NCI-H1105 (cell line): ENCODE measurements around the gene BET1L.
"Not testable (repeated sequence)": the region's sequence is repeated elsewhere in the genome, so short reads cannot be mapped to it uniquely, and the experiment has no call there.

Experiments used
- DNase-seq: peaks from one replicate; lab custom pipeline; 2025; lab: John Stamatoyannopoulos, UW

Gene BET1L

DNA sequence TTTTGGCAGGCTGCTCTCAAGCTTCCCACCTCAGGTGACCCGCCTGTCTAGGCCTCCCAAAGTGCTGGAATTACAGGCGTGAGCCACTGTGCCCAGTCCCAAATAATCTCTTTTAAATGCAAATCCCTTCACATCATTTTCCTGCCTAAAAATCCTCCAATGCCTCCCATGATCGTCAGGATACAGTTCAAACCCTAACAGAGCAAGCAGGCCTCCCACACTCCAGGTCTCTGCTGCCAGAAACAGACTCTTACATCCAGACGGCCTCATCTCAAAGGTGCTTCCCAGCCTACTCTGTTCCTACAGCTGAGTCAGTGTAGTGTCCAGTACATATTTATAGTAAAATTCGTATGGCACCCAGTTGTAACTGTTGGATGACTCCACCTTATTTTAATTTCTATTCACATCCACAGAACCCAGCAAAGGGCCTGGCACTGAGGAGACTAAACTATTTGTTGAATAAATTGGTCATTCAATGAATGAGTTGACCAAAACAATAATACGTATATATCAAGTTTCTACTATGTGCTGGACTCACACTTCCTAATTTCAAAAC, 20.7 kb upstream of the BET1L start:
- DNase-seq, result no peak

- no peak for DNase-seq
Measured at GRCh38 chr11:225734-226453, 18.7 kb upstream of the BET1L start.

- no peak for DNase-seq
Measured at GRCh38 chr11:224424-224823, 17.2 kb upstream of the BET1L start.

- no peak for DNase-seq
Measured at GRCh38 chr11:223884-224283, 16.7 kb upstream of the BET1L start.

- DNase-seq, result no peak
Measured at GRCh38 chr11:223026-223789, 16.0 kb upstream of the BET1L start.

DNA sequence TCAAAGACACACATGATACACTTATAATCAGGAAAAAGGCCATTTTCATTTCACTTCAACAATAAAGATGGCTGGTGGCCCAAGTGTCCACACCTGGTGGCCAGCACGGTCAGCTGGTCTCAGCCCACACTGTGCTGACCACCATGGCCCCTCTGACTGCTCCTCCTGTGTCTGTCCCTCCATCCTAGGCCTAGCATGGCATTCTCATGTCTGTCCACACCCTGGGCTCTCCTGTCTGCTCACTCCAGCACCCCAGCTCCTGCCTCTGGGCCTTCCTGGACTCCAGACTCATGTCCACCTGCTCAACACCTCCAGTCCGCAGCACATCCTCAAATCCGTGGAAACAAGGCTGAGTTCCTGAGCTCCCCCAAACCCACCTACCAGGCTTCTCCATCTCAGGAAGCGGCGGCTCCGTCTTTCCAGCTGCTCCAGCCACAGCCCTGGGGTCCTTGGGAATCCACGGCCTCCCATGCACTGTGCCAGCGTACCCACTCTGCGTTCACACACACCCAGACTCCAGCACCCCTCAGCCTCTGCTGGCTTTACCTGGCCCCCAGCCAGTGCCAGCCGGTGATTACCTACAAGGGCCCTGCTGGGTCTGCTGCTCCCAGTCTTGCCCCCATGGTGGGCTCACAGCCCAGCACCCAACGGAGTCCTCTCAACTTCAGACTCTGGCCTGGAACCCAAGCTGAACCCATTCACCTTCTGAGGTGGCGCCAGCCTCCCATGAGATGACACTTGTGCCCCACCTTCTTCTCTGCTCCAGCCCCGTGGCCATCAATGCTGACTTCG, 15.0 kb upstream of the BET1L start:
- no peak for DNase-seq

DNA sequence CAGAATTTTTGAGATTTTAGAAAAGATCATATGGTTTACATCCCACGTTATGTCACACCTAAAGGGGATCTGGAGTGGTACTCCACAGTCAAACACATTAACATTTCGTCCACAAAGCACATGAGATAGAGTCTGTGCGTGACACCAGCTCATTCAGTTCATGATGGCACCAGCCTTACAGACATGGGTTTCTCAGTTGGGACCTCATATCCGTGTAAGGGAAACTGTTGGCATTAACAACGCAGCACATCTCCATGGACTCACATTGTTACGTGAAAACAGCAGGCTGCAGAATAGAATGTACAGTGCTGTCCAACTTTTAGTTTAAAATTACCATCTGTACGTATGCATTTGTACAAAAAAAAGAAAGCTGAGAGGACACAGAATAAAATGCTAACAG, 14.3 kb upstream of the BET1L start:
- no peak for DNase-seq

- DNase-seq, result not testable (repeated sequence)
Measured at GRCh38 chr11:220641-221215, 13.5 kb upstream of the BET1L start.

DNA sequence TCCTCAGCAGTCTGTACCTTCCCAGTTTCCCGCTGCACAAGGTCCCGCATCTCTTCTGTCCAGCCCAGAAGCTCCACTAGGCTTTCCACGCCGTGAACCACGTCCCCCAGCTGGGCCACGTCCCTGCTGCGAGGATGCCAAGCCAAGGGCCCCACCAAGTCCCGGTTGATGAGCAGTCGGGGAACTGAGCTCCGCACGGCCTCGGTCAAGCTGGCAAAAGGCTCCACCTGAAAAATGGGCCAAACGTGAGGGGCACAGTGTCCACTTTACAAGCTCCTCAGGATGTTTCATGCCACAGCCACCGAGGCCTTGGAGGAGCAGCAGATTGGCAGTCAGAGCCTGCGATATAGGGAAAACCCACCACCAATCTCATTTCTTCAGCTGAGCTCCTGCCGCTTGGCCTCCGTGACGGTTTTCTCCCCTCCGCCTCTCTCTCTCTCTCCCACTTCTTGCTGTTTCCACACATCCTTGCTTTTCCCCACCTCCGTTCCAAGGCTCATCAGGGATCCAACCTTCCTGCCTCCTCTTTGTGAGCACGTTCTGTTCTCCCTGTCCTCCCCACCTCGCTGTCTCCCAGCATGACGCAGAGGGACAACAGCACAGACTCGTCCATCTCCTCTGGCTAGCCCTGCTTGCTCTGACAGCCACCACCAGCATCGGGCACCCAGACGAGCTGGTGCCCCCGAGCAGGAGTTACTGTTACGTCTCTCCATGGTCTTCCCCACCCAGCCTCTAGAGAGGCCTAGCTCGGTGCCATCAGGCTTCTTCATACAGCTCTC, 11.8 kb upstream of the BET1L start:
- DNase-seq, result no peak

DNA sequence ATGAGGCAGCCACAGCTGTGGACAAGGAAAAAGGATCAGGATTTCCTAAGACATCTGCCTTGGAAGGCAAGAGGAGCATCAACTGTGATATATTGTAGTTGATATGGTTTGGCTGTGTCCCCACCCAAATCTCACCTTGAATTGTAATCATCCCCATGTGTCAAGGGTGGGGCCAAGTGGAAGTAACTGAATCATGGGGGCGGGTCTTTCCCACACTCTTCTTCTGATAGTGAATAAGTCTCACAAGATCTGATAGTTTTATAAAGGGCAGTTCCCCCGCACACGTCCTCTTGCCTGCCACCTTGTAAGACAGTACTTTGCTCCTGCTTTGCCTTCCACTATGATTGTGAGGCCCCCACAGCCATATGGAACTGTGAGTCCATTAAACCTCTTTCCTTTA, 10.5 kb upstream of the BET1L start:
- no peak for DNase-seq

DNA sequence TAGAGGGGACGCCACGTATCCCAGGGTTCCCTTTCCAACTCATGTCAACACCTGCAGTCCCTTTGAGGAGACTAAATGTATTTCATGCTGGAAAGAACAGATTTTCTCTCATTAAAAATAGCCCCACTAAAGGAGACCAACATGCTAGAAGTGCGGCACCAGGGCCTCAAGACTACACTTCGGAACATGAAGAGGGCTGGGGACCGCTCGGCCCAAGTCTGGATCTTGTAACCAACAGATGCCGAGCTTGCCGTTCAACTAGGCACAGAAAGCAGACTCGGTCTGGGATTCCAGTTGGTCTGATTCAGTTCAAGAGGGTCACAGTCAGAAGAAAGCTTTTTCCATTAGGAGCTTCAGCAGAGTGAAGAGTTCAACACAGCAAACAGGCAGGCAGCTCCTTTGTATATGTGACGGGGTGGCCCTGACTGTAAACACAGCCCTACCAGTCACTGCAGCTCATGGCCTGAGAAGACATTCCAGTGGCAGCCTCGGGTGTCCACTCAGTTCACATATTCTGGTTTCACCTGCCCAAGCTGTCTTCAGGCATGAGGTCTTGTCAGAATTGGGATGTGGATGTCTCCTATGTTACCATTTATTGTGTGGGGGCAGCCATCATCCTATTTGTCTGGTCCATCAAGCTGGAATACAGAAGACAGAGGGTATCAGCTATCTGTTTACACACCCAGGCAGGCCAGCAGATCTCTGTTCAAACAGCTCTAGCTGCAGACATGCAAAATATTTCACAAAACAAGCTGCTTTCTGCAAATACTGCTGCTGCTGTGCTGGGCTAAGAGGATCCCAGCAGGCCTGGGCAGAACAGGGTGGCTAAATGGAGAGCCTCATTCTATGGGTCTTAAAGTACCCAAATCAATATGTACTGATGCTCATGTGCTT, 9.1 kb upstream of the BET1L start:
- DNase-seq, result no peak

DNA sequence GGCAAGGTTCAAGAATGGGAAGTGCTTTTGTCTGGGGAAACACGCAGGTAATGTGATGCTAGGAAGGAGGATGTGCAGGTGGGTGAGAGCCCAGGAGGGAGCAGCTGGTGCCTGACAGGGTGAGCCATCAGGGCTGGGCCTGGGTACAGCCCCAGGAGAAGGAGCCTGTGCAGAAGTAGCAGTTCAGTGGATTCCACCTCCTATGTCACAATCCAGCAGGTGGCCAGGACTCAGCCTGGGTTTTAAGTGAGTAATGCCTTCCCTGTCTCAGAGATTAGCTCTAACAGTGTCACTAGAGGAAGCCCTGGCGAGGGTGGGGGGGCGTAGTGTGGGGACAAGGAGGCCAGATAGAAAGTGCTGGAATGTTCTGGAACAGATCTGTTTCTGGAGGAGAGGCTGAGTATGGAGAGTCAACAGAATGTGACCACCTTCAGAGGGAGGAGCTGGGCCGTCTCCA, 8.4 kb upstream of the BET1L start:
- no peak for DNase-seq

DNA sequence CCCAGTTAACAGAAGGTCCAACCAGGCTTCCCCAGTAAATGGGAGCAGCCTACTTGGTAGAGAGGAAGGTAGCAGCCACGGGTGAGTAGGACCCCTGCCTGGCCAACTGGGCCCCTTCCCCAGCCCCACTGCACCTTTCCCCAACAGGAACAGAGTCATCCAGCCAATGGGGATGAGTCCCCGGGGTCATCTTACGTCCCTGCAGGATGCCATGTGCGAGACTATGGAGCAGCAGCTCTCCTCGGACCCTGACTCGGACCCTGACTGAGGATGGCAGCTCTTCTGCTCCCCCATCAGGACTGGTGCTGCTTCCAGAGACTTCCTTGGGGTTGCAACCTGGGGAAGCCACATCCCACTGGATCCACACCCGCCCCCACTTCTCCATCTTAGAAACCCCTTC, 6.9 kb upstream of the BET1L start:
- no peak for DNase-seq

- DNase-seq, result no peak
Measured at GRCh38 chr11:213111-213510, 5.9 kb upstream of the BET1L start.

- no peak for DNase-seq
Measured at GRCh38 chr11:212150-213100, 5.2 kb upstream of the BET1L start.

GRCh38 chr11:211741-212140, 4.5 kb upstream of the BET1L start:
- DNase-seq, result no peak

DNA sequence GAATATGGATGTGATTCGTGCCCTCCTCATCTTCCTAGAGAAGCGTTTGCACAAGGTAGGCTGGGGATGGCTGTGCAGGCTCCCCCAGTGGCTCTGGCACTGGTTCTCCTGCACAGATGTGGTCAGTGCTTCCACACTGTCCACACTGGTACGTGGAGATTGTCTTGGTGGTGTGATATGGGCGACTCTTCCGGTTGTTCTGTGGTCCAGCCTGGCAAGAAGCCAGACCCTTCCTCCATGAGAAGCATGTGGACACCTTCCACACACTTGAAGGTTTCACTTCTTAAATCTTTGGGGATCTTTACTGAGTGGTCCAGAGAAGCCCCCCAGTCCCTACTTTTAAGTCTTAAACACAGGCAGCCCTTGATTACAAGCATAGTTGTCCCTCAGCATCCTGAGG, 4.1 kb upstream of the BET1L start:
- DNase-seq, result no peak

DNA sequence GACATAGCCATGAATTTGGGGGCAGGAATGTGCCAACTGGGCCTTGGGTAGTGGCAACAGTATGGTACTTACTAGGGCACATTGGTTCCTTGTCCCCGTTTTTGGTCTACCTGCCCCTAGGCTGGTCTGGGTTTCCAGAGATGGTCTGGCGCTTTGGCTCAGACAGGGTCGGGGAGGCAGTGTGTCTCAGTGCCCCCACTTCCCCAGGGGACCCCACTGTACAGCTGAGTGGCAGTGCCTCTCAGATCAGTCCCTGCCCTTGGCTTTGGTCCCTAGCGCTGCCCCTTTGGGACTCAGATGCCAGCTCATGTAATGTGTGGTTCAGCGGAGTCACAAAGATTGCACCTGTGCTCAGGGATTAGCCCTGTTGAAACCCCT, 3.6 kb upstream of the BET1L start:
- no peak for DNase-seq

DNA sequence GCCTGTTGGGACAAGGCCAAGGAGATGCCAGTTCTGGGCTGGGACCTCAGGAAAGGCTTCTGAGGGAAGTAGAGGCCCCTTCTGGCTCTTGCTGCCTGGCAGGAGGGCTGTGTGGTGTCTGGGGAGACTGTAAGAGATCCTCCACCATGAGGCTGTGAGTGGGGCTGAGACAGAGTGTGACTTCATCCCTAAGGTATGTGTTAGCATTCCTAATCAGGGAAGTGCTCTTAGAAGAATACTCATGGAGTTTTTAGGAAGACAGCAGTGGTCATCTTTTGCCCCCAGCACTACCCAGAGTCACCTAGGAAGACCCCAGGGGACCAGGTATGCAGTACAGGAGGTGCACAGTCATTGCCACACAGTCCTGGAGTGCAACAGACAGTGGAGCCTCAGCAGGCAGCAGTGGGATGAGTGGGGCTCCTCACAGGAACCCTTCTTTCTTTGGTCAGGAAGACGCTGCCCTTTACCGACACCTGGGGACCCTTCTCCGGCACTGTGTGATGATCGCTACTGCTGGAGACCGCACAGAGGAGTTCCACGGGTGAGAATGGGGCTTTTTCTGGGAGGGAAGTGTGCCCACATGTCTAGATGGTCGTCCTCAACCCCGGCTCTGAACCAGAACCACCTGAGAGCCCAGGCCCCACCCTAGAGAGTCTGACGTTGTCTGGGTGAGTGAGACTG, 3.1 kb upstream of the BET1L start:
- no peak for DNase-seq
